ENCODE measurements around the gene MICAL3. TPM values are rescaled to one million over a fixed set of nuclear protein-coding genes. Genes with fewer than 3 reads are reported as not detected.

The MICAL3 gene
- polyA plus RNA-seq, 3 donors = 0.23 to 0.84 TPM; not detected in 1

- Histone ChIP-seq H2AFZ (ENCODE audit: insufficient read depth, low read depth, low read length, poor library complexity, severe bottlenecking) (no peak overlapping the region), H3K4me1 (ENCODE audit: control insufficient read depth in 1 of 2, insufficient read depth in 2 of 2, low read length in 2 of 2) (peaks cover 55 to 76% of the 10 kb centered on the region in 2 donors), H3K79me2 (ENCODE audit: insufficient read depth, low read length) (peaks cover 48% of the 10 kb centered on the region), H3K9ac (ENCODE audit: insufficient read depth, low read length, poor library complexity, severe bottlenecking) (peak overlapping the region; percentile 70), H3K9me3 (replicated peaks in 1 of 2; ENCODE audit: control insufficient read depth in 1 of 2, insufficient read depth in 1 of 2, low read length in 2 of 2) (no peaks in the 10 kb centered on the region), H4K20me1 (ENCODE audit: insufficient read depth, low read length) (peaks cover 15% of the 10 kb centered on the region), H3K27ac (ENCODE audit: low read depth in 1 of 2, low read length in 2 of 2) (peak overlapping the region; percentile 87 to 93), H3K27me3 (ENCODE audit: control insufficient read depth in 2 of 2, insufficient read depth in 2 of 2, low read length in 2 of 2) (no peaks in the 10 kb centered on the region), H3K36me3 (replicated peaks in 1 of 2; ENCODE audit: control insufficient read depth in 1 of 2, insufficient read depth in 2 of 2, low read length in 2 of 2) (no peaks in the 10 kb centered on the region), H3K4me3 (replicated peaks in 1 of 3; ENCODE audit: low read depth in 2 of 3, low read length in 3 of 3) (peak overlapping the region in 1 of 3 experiments; percentile 55), H3K4me2 (replicated peaks; ENCODE audit: extremely low read depth, low read length, poor library complexity, severe bottlenecking) (peak overlapping the region; percentile 76)
- peaks cover 19 to 33% of the 10 kb centered on the region in 2 donors for H3K36me3 Mint-ChIP-seq
- H3K9me3 Mint-ChIP-seq = no peaks in the 10 kb centered on the region
- H3K27ac Mint-ChIP-seq = peak overlapping the region; percentile 96 to 100 (median 97)
- WGBS (ENCODE audit: insufficient coverage) = 79% methylated on average over 6 of the region's 13 CpGs
- peaks cover 0 to 1% (median 0%) of the 10 kb centered on the region in 3 donors for H3K27me3 Mint-ChIP-seq (ENCODE audit: low read depth in 3 of 3)
- no peak for DNase-seq
- peaks cover 60% of the 10 kb centered on the region for H3K4me1 Mint-ChIP-seq
- intact Hi-C loops (cut with micrococcal nuclease) = no loop called here
- TF ChIP-seq, protein P1, sequence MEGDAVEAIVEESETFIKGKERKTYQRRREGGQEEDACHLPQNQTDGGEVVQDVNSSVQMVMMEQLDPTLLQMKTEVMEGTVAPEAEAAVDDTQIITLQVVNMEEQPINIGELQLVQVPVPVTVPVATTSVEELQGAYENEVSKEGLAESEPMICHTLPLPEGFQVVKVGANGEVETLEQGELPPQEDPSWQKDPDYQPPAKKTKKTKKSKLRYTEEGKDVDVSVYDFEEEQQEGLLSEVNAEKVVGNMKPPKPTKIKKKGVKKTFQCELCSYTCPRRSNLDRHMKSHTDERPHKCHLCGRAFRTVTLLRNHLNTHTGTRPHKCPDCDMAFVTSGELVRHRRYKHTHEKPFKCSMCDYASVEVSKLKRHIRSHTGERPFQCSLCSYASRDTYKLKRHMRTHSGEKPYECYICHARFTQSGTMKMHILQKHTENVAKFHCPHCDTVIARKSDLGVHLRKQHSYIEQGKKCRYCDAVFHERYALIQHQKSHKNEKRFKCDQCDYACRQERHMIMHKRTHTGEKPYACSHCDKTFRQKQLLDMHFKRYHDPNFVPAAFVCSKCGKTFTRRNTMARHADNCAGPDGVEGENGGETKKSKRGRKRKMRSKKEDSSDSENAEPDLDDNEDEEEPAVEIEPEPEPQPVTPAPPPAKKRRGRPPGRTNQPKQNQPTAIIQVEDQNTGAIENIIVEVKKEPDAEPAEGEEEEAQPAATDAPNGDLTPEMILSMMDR (IDR thresholded peaks at IDR 0.05) = no peak
- H3K4me3 Mint-ChIP-seq = peak overlapping the region in 1 of 2 donors; percentile 49
These were observed 242.2 kb downstream of the MICAL3 start for GRCh38 chr22:17782158-17782557.

DNA sequence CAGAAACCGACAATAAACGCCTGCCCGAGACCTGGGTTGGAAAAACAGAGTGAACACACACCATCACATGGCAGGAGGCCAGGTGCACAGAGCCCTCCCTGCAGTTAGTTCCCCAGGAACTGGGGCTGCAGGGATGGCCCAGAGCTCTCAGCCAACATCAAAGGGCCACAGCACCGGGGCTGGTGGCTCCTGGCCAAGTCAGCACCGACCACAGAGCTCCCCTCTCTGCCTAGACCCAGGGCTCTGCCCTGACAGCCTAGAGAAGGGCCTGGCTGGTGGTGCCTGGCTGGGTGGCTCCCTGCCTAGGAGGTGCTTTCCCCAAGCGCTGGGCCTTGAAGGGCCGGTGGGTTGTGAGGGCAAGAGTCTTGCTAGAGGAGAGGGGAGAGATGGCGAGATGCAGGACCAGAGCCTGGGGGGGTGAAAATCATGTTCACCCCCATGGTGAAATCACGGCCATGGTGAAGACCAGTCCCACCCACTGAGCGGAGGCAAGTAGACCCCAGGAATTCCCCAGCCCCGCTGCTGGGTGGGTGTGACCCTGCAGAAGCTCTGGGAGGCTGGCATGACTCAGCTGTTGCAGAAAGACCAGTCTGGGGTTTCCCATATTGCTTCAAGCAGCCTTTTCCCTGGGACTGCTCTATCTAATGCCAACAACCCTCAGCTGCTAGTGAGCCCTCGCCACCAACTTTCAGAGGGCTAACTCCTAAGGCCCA lies 242.9 kb downstream of the MICAL3 start:
- Histone ChIP-seq H3K4me1 (ENCODE audit: control insufficient read depth in 1 of 2, insufficient read depth in 2 of 2, low read length in 2 of 2) (peaks cover 60 to 74% of the 10 kb centered on the region in 2 donors), H3K27ac (ENCODE audit: low read depth in 1 of 2, low read length in 2 of 2) (peak overlapping the region; percentile 87 to 93), H3K36me3 (replicated peaks in 1 of 2; ENCODE audit: control insufficient read depth in 1 of 2, insufficient read depth in 2 of 2, low read length in 2 of 2) (no peaks in the 10 kb centered on the region), H3K79me2 (ENCODE audit: insufficient read depth, low read length) (peaks cover 52% of the 10 kb centered on the region), H2AFZ (ENCODE audit: insufficient read depth, low read depth, low read length, poor library complexity, severe bottlenecking) (no peak overlapping the region), H4K20me1 (ENCODE audit: insufficient read depth, low read length) (peaks cover 15% of the 10 kb centered on the region), H3K9ac (ENCODE audit: insufficient read depth, low read length, poor library complexity, severe bottlenecking) (peak overlapping the region; percentile 70), H3K4me3 (replicated peaks in 1 of 3; ENCODE audit: low read depth in 2 of 3, low read length in 3 of 3) (peak overlapping the region in 2 of 3 experiments; percentile 6 to 55), H3K4me2 (replicated peaks; ENCODE audit: extremely low read depth, low read length, poor library complexity, severe bottlenecking) (peak overlapping the region; percentile 76), H3K9me3 (replicated peaks in 1 of 2; ENCODE audit: control insufficient read depth in 1 of 2, insufficient read depth in 1 of 2, low read length in 2 of 2) (no peaks in the 10 kb centered on the region), H3K27me3 (ENCODE audit: control insufficient read depth in 2 of 2, insufficient read depth in 2 of 2, low read length in 2 of 2) (no peaks in the 10 kb centered on the region)
- peak overlapping the region; percentile 96 to 100 (median 97) for H3K27ac Mint-ChIP-seq
- peak; percentile 95 to 99 (median 96) for DNase-seq
- H3K36me3 Mint-ChIP-seq = peaks cover 19 to 33% of the 10 kb centered on the region in 2 donors
- no peaks in the 10 kb centered on the region for H3K9me3 Mint-ChIP-seq
- peaks cover 0 to 1% (median 0%) of the 10 kb centered on the region in 3 donors for H3K27me3 Mint-ChIP-seq (ENCODE audit: low read depth in 3 of 3)
- peak overlapping the region; percentile 75 to 82 for H3K4me3 Mint-ChIP-seq
- WGBS (ENCODE audit: insufficient coverage) = 2% methylated on average over 9 of the region's 12 CpGs
- intact Hi-C loops (cut with micrococcal nuclease) = loop anchor here in 1 of 2 donors (1.0 kb wide), 1 partner anchor 9 kb away; no protein-coding TSS in a partner anchor
- peaks cover 60% of the 10 kb centered on the region for H3K4me1 Mint-ChIP-seq
- TF ChIP-seq, protein P1 (IDR thresholded peaks at IDR 0.05) = no peak

Data from CD14-positive monocyte (primary cell).